GM23248 (cell line): Measurements from ENCODE around the gene TMEM51. TPM values are rescaled to one million over a fixed set of nuclear protein-coding genes. Genes with fewer than 3 reads are reported as not detected.

Source experiments
- DNase-seq: peaks from one replicate; pipeline ENCODE4 v3.0.0-alpha.2; 2015
- H2AFZ ChIP-seq: fragments of 200-600 bp; sonication (generic); 2 replicates; pipeline ENCODE4 v1.6.1; 2016; ENCODE audit warnings: antibody characterized with exemption
- H3F3A ChIP-seq: fragments of 200-600 bp; sonication (generic); 2 replicates; pipeline ENCODE4 v1.6.1; 2016; ENCODE audit warnings: mild to moderate bottlenecking, antibody characterized with exemption, mixed run types; ENCODE audit not compliant: insufficient read depth
- H3K27ac ChIP-seq: fragments of 200-600 bp; sonication (generic); 2 replicates; pipeline ENCODE4 v1.5.1; 2016; ENCODE audit warnings: mild to moderate bottlenecking
- H3K27me3 ChIP-seq: fragments of 200-600 bp; sonication (generic); replicated peaks from 2 replicates; pipeline ENCODE4 v1.6.1; 2016; ENCODE audit warnings: mild to moderate bottlenecking; ENCODE audit not compliant: insufficient read depth
- H3K36me3 ChIP-seq: fragments of 200-600 bp; sonication (generic); 2 replicates; pipeline ENCODE4 v1.6.1; 2016; ENCODE audit warnings: low read depth, mild to moderate bottlenecking
- H3K4me1 ChIP-seq: fragments of 200-600 bp; sonication (generic); 2 replicates; pipeline ENCODE4 v1.6.1; 2016; ENCODE audit warnings: mild to moderate bottlenecking; ENCODE audit not compliant: insufficient read depth
- H3K4me2 ChIP-seq: fragments of 200-600 bp; sonication (generic); one replicate; pipeline ENCODE4 v1.6.1; 2016; ENCODE audit warnings: mild to moderate bottlenecking; ENCODE audit not compliant: unreplicated experiment
- H3K4me3 ChIP-seq: fragments of 200-600 bp; sonication (generic); 2 replicates; pipeline ENCODE4 v1.5.1; 2016; ENCODE audit warnings: mild to moderate bottlenecking
- H3K79me2 ChIP-seq: fragments of 200-600 bp; sonication (generic); 2 replicates; pipeline ENCODE4 v1.6.1; 2016; ENCODE audit warnings: mild to moderate bottlenecking; ENCODE audit not compliant: insufficient read depth
- H3K9ac ChIP-seq: fragments of 200-600 bp; sonication (generic); 2 replicates; pipeline ENCODE4 v1.6.1; 2016; ENCODE audit warnings: mild to moderate bottlenecking
- H3K9me2 ChIP-seq: fragments of 200-600 bp; sonication (generic); 2 replicates; pipeline ENCODE4 v1.6.1; 2016; ENCODE audit warnings: mixed run types, mild to moderate bottlenecking, moderate library complexity; ENCODE audit not compliant: insufficient read depth
- H3K9me3 ChIP-seq: fragments of 200-600 bp; sonication (generic); one replicate; pipeline ENCODE4 v1.6.1; 2017; ENCODE audit warnings: low read depth
- H4K20me1 ChIP-seq: fragments of 200-600 bp; sonication (generic); 2 replicates; pipeline ENCODE4 v1.6.0; 2016; ENCODE audit not compliant: insufficient read depth
- EZH2 ChIP-seq: fragments of 200-600 bp; sonication (generic); IDR thresholded peaks from 2 replicates; pipeline ENCODE4 v1.6.1; 2018; ENCODE audit warnings: antibody characterized with exemption, mild to moderate bottlenecking; ENCODE audit not compliant: insufficient read depth, poor library complexity, severe bottlenecking
- EZH2phosphoT487 ChIP-seq: fragments of 200-600 bp; sonication (generic); IDR thresholded peaks from 2 replicates; pipeline ENCODE4 v1.6.1; 2018; ENCODE audit warnings: antibody characterized with exemption, moderate library complexity, mild to moderate bottlenecking, low read depth; ENCODE audit not compliant: insufficient read depth
- WGBS, 2 experiments: methylation state at CpG; one replicate each; pipeline ENCODE4 v1.1.6; 2015 to 2017; ENCODE audit warnings: low lambda C conversion rate in 2 of 2, low coverage in 1 of 2; ENCODE audit errors: missing lambda C conversion rate in 2 of 2; 5-methylcytosine and 5-hydroxymethylcytosine counted together
- in situ Hi-C: fragments of 300-500 bp; cut with MboI; formaldehyde crosslinking; loops from 2 replicates; pipeline ENCODE4 v1.15.0; 2020
- polyA plus RNA-seq: library from polyadenylated mRNA; unstranded; fragments of >200 nt; fragmentation: Nextera tagmentation; extraction: Ambion mirVana; gene quantifications from 2 replicates; pipeline ENCODE4 v1.2.1, GENCODE V29; 2016
- total RNA-seq: library from RNA; depleted of rRNA; stranded (reverse); fragments of >200 nt; shearing (Covaris generic); gene quantifications from 2 replicates; pipeline ENCODE4 v1.2.3, GENCODE V29; 2014

TMEM51 gene
- total and polyA plus RNA-seq, 2 experiments from 2014 or later, result 0.54 to 0.55 TPM

DNA sequence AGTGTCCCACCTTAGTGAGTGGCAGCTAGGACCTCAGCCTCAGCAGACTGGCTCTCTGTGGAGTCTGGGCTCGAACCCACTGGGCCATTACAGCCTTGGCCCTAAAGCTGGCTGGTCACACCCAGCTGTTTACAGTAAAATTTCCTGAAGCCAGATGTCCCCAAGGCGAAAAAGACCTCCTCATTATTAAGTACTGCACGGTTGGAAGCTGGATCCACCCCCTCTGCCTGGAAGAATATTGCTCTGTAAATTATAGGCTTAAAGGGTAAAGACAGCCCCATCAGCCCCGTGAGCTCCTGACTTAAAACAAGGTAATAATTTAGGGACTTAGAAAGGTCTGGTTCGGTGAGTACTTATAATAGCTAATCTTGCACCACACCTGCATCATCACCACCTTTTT is 30.3 kb upstream of the TMEM51 start:
- no peaks in the 10 kb centered on the region for H3K9me3 ChIP-seq
- no peak overlapping the region for H2AFZ ChIP-seq
- no peak overlapping the region for H3K4me2 ChIP-seq
- no peaks in the 10 kb centered on the region for H3K4me1 ChIP-seq
- TF ChIP-seq EZH2phosphoT487, result no peak
- no peak for TF ChIP-seq EZH2
- H3K4me3 ChIP-seq, result no peak overlapping the region
- peaks cover 6% of the 10 kb centered on the region; the same call in 1 of the 2 replicates for H3K27me3 ChIP-seq
- no peaks in the 10 kb centered on the region for H4K20me1 ChIP-seq
- no peak overlapping the region for H3K27ac ChIP-seq
- no peaks in the 10 kb centered on the region for H3F3A ChIP-seq
- in situ Hi-C loops, result loop anchor here (10.0 kb wide), 1 partner anchor 152 kb away; no protein-coding TSS in a partner anchor
- WGBS, 2 experiments, result 26 to 32% methylated on average over 5 of the region's 5 CpGs
- DNase-seq, result no peak
- no peaks in the 10 kb centered on the region for H3K36me3 ChIP-seq
- H3K79me2 ChIP-seq, result no peaks in the 10 kb centered on the region
- H3K9ac ChIP-seq, result no peak overlapping the region
- no peaks in the 10 kb centered on the region for H3K9me2 ChIP-seq

DNA sequence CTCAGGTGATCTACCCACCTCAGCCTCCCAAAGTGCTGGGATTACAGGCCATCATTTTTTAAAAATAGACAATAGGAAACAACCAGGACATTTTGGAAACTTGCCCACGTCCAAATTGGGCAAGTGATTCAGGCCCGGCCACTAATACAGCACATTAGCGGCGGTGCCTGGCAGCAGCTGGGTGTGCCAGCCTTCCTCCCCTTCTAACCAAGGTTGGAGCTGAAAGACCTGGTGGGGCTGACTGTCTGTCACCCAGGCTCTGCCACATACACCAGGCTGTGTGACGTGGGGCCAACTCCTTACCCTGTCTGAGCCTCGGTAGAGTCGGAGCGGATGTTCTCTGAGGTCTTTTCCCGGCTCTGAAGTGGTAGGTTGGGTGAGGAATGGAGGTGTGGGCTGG is 29.6 kb upstream of the TMEM51 start:
- H3K9ac ChIP-seq, result no peak overlapping the region
- in situ Hi-C loops, result loop anchor here (10.0 kb wide), 1 partner anchor 151 kb away; no protein-coding TSS in a partner anchor
- WGBS, 2 experiments, result 72 to 80% methylated on average over 6 to 9 of the region's 9 CpGs
- no peaks in the 10 kb centered on the region for H3K9me2 ChIP-seq
- no peaks in the 10 kb centered on the region for H4K20me1 ChIP-seq
- no peaks in the 10 kb centered on the region for H3K4me1 ChIP-seq
- DNase-seq, result no peak
- H3K27me3 ChIP-seq, result peaks cover 6% of the 10 kb centered on the region; the same call in 1 of the 2 replicates
- H3K4me2 ChIP-seq, result no peak overlapping the region
- H3K9me3 ChIP-seq, result no peaks in the 10 kb centered on the region
- TF ChIP-seq EZH2phosphoT487, result no peak
- TF ChIP-seq EZH2, result no peak
- no peaks in the 10 kb centered on the region for H3K79me2 ChIP-seq
- H3K4me3 ChIP-seq, result no peak overlapping the region
- H3K27ac ChIP-seq, result no peak overlapping the region
- no peaks in the 10 kb centered on the region for H3K36me3 ChIP-seq
- H3F3A ChIP-seq, result no peaks in the 10 kb centered on the region
- H2AFZ ChIP-seq, result no peak overlapping the region

DNA sequence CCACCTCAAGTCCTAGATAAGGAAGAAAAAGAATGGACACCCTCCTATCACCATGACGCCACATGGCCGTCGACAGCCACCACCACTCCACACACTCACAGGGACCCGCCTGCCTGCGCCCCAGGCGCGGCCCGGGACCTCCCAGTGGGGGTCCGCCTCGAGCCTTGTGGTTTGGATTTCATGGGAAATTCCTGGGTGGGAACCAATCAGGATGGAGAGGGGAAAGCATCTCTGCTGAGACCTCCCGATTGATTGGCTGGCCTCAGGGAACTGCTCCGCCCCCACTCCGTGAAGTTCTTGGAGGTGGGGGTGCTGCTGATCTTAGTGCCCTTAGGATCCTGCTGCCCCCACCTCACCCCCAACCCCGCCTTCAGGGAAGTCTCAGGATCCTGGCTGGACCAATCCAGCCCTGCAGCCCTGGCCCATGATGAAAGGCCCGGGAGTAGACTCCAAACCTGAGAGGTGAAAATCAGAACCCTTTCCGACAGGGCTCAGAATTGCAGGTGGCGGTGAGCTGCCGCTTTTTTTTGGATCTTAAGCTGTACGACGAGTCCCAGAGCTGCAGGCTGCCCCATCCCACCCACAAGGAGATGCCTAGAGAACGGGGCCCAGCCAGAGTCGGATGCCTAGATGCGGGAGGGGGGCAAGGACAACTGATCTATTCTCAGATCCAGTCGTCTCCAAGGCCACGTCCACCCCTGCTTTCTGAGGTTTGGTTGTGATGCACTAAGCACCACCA is 29.0 kb upstream of the TMEM51 start:
- 71 to 78% methylated on average over 24 to 25 of the region's 25 CpGs for WGBS, 2 experiments
- Histone ChIP-seq H4K20me1 (no peaks in the 10 kb centered on the region), H3K27ac (no peak overlapping the region)

GRCh38 chr1:15125101-15125745 is 28.3 kb upstream of the TMEM51 start:
- no peaks in the 10 kb centered on the region for H4K20me1 ChIP-seq
- in situ Hi-C loops, result loop anchor here (10.0 to 25.0 kb wide), 2 partner anchors 150 to 312 kb away; partner anchors contain the start of gene CTRC
- H3F3A ChIP-seq, result no peaks in the 10 kb centered on the region
- peaks cover 7% of the 10 kb centered on the region for H3K27me3 ChIP-seq
- H3K79me2 ChIP-seq, result no peaks in the 10 kb centered on the region
- H2AFZ ChIP-seq, result no peak overlapping the region
- DNase-seq, result no peak
- TF ChIP-seq EZH2phosphoT487, result no peak
- no peak for TF ChIP-seq EZH2
- H3K9me2 ChIP-seq, result no peaks in the 10 kb centered on the region
- H3K9ac ChIP-seq, result no peak overlapping the region
- H3K4me2 ChIP-seq, result no peak overlapping the region
- no peak overlapping the region for H3K27ac ChIP-seq
- H3K4me1 ChIP-seq, result no peaks in the 10 kb centered on the region
- no peak overlapping the region for H3K4me3 ChIP-seq
- no peaks in the 10 kb centered on the region for H3K36me3 ChIP-seq
- 68 to 72% methylated on average over 7 of the region's 7 CpGs for WGBS, 2 experiments
- H3K9me3 ChIP-seq, result no peaks in the 10 kb centered on the region

More for the DNA sequence above, 29.0 kb upstream of the TMEM51 start:
- DNase-seq, result no peak
- H3K27me3 ChIP-seq, result peaks cover 6% of the 10 kb centered on the region; the same call in 1 of the 2 replicates
- H3K36me3 ChIP-seq, result no peaks in the 10 kb centered on the region
- H3F3A ChIP-seq, result no peaks in the 10 kb centered on the region
- no peak overlapping the region for H2AFZ ChIP-seq
- TF ChIP-seq EZH2phosphoT487 (no peak), EZH2 (no peak)
- no peaks in the 10 kb centered on the region for H3K9me2 ChIP-seq
- no peaks in the 10 kb centered on the region for H3K4me1 ChIP-seq
- no peak overlapping the region for H3K4me2 ChIP-seq
- no peak overlapping the region for H3K4me3 ChIP-seq
- H3K9ac ChIP-seq, result no peak overlapping the region
- no peaks in the 10 kb centered on the region for H3K9me3 ChIP-seq
- H3K79me2 ChIP-seq, result no peaks in the 10 kb centered on the region
- in situ Hi-C loops, result loop anchor here (10.0 to 25.0 kb wide), 2 partner anchors 150 to 313 kb away; partner anchors contain the start of gene CTRC
